Measurements from ENCODE around the gene STAG2. TPM values are rescaled to one million over a fixed set of nuclear protein-coding genes. Genes with fewer than 3 reads are reported as not detected.

Gene STAG2
- total RNA-seq, 1 experiment from 2014 or later: 66.3 TPM

- no peak overlapping the region for H2AFZ ChIP-seq (ENCODE audit: low read depth, low read length, poor library complexity, severe bottlenecking)
- H3K4me1 ChIP-seq (ENCODE audit: control insufficient read depth in 1 of 2, insufficient read depth in 2 of 2, low read length in 2 of 2): no peaks in the 10 kb centered on the region; a peak in 1 of 4 replicates
- ChIA-PET CTCF (no interaction called here), RAD21 (ENCODE audit: low non-redundant PET in 1 of 2, low total read pairs in 2 of 2, uncharacterized antibody in 2 of 2, unreplicated experiment in 2 of 2) (no interaction called here), POLR2A (no interaction called here)
- H3K36me3 ChIP-seq (ENCODE audit: control insufficient read depth in 1 of 2, insufficient read depth in 2 of 2, low read length in 2 of 2): no peaks in the 10 kb centered on the region
- DNase-seq (ENCODE audit: low read depth, low spot score) (no peak), ATAC-seq (no peak)
- no peak overlapping the region for H3K27ac ChIP-seq (ENCODE audit: low read depth, low read length)
- peaks cover 82% of the 10 kb centered on the region for H3K79me2 ChIP-seq (ENCODE audit: insufficient read depth, low read length)
- no peaks in the 10 kb centered on the region for H3K9me3 ChIP-seq (ENCODE audit: control insufficient read depth in 1 of 2, insufficient read depth in 1 of 2, low read depth in 1 of 2, low read length in 2 of 2)
- TF ChIP-seq JUND (IDR thresholded peaks at IDR 0.05): no peak
- no peak for TF ChIP-seq EZH2phosphoT487 (IDR thresholded peaks at IDR 0.05; ENCODE audit: borderline replicate concordance)
- no peak for TF ChIP-seq SIN3A (IDR thresholded peaks at IDR 0.05; ENCODE audit: low read depth)
- TF ChIP-seq ZBTB33 (IDR thresholded peaks at IDR 0.05; ENCODE audit: extremely low read depth, insufficient replicate concordance, low read length): no peak
- TF ChIP-seq ELF1 (IDR thresholded peaks at IDR 0.05; ENCODE audit: borderline replicate concordance, low read depth): no peak
- no peak for TF ChIP-seq CTCF (IDR thresholded peaks at IDR 0.05 in 2 of 3, conservative IDR thresholded peaks at IDR 0.05 in 1 of 3; ENCODE audit: borderline replicate concordance in 1 of 3, insufficient read depth in 1 of 3, low read depth in 2 of 3, low read length in 2 of 3)
- TF ChIP-seq YY1 (IDR thresholded peaks at IDR 0.05; ENCODE audit: extremely low read depth, insufficient replicate concordance, low read depth, low read length): no peak
- TF ChIP-seq POLR2AphosphoS5 (IDR thresholded peaks at IDR 0.05; ENCODE audit: low read depth, low read length): no peak
- no peaks in the 10 kb centered on the region for H3K27me3 ChIP-seq (ENCODE audit: insufficient read depth, low read length)
- no peaks in the 10 kb centered on the region for H4K20me1 ChIP-seq (ENCODE audit: insufficient read depth)
- H3K9me2 ChIP-seq (ENCODE audit: insufficient read depth): no peaks in the 10 kb centered on the region
- H3K4me2 ChIP-seq (ENCODE audit: low read length): no peak overlapping the region
- no peak overlapping the region for H3K9ac ChIP-seq (ENCODE audit: low read length)
- no TSS peak for BruUV-seq (replicated peaks)
- no peak overlapping the region for H3K4me3 ChIP-seq (replicated peaks in 1 of 2; ENCODE audit: low read depth in 1 of 2, low read length in 2 of 2)
- intact Hi-C loops (cut with micrococcal nuclease): no loop called here
Measured at GRCh38 chrX:123990169-123990568, 28.7 kb downstream of the STAG2 start.

All from HCT116 (cell line).